Fibroblast of lung (primary cell): ENCODE results near the gene TMEM187. TPM values are rescaled to one million over a fixed set of nuclear protein-coding genes. Genes with fewer than 3 reads are reported as not detected.

Experiments used
- DNase-seq, 2 donors: peaks; one replicate each; pipeline versions ENCODE4 v3.0.0 to v3.0.0-alpha.2; 2010; ENCODE audit warnings: low read depth in 2 of 2
- H2AFZ ChIP-seq: 2 replicates; pipeline ENCODE4 v1.5.1; 2012; ENCODE audit warnings: low read length, control low read depth, inconsistent platforms
- H3K27ac ChIP-seq: 2 replicates; pipeline ENCODE4 v1.5.1; 2011; ENCODE audit warnings: low read length, control low read depth; ENCODE audit not compliant: insufficient read depth
- H3K27me3 ChIP-seq: 2 replicates; pipeline ENCODE4 v1.5.1; 2011; ENCODE audit warnings: mild to moderate bottlenecking, low read length; ENCODE audit not compliant: control insufficient read depth, insufficient read depth
- H3K36me3 ChIP-seq: 2 replicates; pipeline ENCODE4 v1.5.1; 2011; ENCODE audit warnings: low read length; ENCODE audit not compliant: control insufficient read depth, insufficient read depth
- H3K4me1 ChIP-seq: 2 replicates; pipeline ENCODE4 v1.5.1; 2011; ENCODE audit warnings: low read length; ENCODE audit not compliant: control insufficient read depth, insufficient read depth; ENCODE audit errors: extremely low read depth
- H3K4me2 ChIP-seq: 2 replicates; pipeline ENCODE4 v1.5.1; 2011; ENCODE audit warnings: low read length, control low read depth; ENCODE audit not compliant: insufficient read depth; ENCODE audit errors: extremely low read depth
- H3K4me3 ChIP-seq, 4 experiments: fragments of 200-600 bp in 1 of 4; sonication (generic) in 1 of 4; replicated peaks in 1 of 4; 2 replicates each; pipeline ENCODE4 v1.5.1; 2011 to 2016; ENCODE audit warnings: low read length in 4 of 4, low read depth in 3 of 4, mild to moderate bottlenecking in 3 of 4, control low read depth in 2 of 4, inconsistent platforms in 1 of 4, mixed read lengths in 1 of 4; ENCODE audit not compliant: insufficient read depth in 1 of 4; ENCODE audit errors: control extremely low read depth in 1 of 4
- H3K79me2 ChIP-seq: 2 replicates; pipeline ENCODE4 v1.5.1; 2012; ENCODE audit warnings: mild to moderate bottlenecking, low read length, inconsistent platforms; ENCODE audit not compliant: control insufficient read depth, insufficient read depth
- H3K9ac ChIP-seq: 2 replicates; pipeline ENCODE4 v1.5.1; 2011; ENCODE audit warnings: mild to moderate bottlenecking, low read length, control low read depth; ENCODE audit not compliant: insufficient read depth
- H3K9me3 ChIP-seq: 2 replicates; pipeline ENCODE4 v1.5.1; 2012; ENCODE audit warnings: low read depth, low read length; ENCODE audit not compliant: control insufficient read depth, insufficient read depth
- H4K20me1 ChIP-seq: 2 replicates; pipeline ENCODE4 v1.5.1; 2011; ENCODE audit warnings: low read length; ENCODE audit not compliant: control insufficient read depth, insufficient read depth; ENCODE audit errors: extremely low read depth
- CTCF ChIP-seq, 2 donors: IDR thresholded peaks in 1 of 2; conservative IDR thresholded peaks in 1 of 2; 1 replicate in 1 of 2; 2 replicates in 1 of 2; pipeline ENCODE4 v1.5.1; 2011 to 2012; ENCODE audit warnings: low read length in 2 of 2, control low read depth in 1 of 2, inconsistent platforms in 1 of 2, low read depth in 1 of 2, mild to moderate bottlenecking in 1 of 2
- EZH2 ChIP-seq: IDR thresholded peaks from 2 replicates; pipeline ENCODE4 v1.5.1; 2012; ENCODE audit warnings: low read length, control low read depth, mild to moderate bottlenecking; ENCODE audit errors: missing control alignments
- polyA plus RNA-seq, 2 donors: library from polyadenylated mRNA; depleted of rRNA in 1 of 2; stranded (reverse) in 1 of 2; unstranded in 1 of 2; fragments of >200 nt; gene quantifications; 2 replicates each; pipeline ENCODE4 v1.2.1, GENCODE V29; 2011 to 2012; ENCODE audit warnings: missing spikeins in 1 of 2
- total RNA-seq: library from RNA; depleted of rRNA; stranded (reverse); fragments of >200 nt; gene quantifications from 2 replicates; pipeline ENCODE4 v1.2.1, GENCODE V29; 2014

The TMEM187 gene
- total and polyA plus RNA-seq, 2 donors (not counting 1 experiment from before 2014, with no cell fraction given) = 4.6 to 8.3 TPM

GRCh38 chrX:153969904-153970356 lies 2.6 kb upstream of the TMEM187 start:
- H3K27me3 ChIP-seq = no peaks in the 10 kb centered on the region
- H2AFZ ChIP-seq = no peak overlapping the region
- TF ChIP-seq CTCF (conservative IDR thresholded peaks at IDR 0.05 in 1 of 2, IDR thresholded peaks at IDR 0.05 in 1 of 2; ENCODE audit: low read depth in 1 of 2, low read length in 2 of 2) (no peak), EZH2 (no peak)
- H3K79me2 ChIP-seq = peaks cover 69% of the 10 kb centered on the region
- no peaks in the 10 kb centered on the region for H4K20me1 ChIP-seq
- peaks cover 21% of the 10 kb centered on the region for H3K4me1 ChIP-seq
- no peaks in the 10 kb centered on the region for H3K9me3 ChIP-seq
- peak overlapping the region; percentile 87 for H3K4me2 ChIP-seq
- DNase-seq = peak; percentile 46 to 64
- H3K27ac ChIP-seq = peak overlapping the region; percentile 14
- H3K36me3 ChIP-seq = no peaks in the 10 kb centered on the region
- H3K9ac ChIP-seq = peak overlapping the region; percentile 30
- H3K4me3 ChIP-seq = peak overlapping the region; percentile 57 to 81 (median 61)

- H3K4me1 ChIP-seq = peaks cover 21% of the 10 kb centered on the region
- H3K36me3 ChIP-seq = no peaks in the 10 kb centered on the region
- peak overlapping the region; percentile 98 for H3K9ac ChIP-seq
- no peaks in the 10 kb centered on the region for H3K27me3 ChIP-seq
- H2AFZ ChIP-seq = peak overlapping the region; percentile 17
- H3K4me2 ChIP-seq = peak overlapping the region; percentile 80
- DNase-seq = peak; percentile 82 to 90
- H4K20me1 ChIP-seq = no peaks in the 10 kb centered on the region
- peak overlapping the region; percentile 100 for H3K27ac ChIP-seq
- peak overlapping the region; percentile 80 to 99 (median 88) for H3K4me3 ChIP-seq
- no peaks in the 10 kb centered on the region for H3K9me3 ChIP-seq
- peaks cover 63% of the 10 kb centered on the region for H3K79me2 ChIP-seq
- no peak for TF ChIP-seq CTCF (conservative IDR thresholded peaks at IDR 0.05 in 1 of 2, IDR thresholded peaks at IDR 0.05 in 1 of 2; ENCODE audit: low read depth in 1 of 2, low read length in 2 of 2)
- TF ChIP-seq EZH2 = no peak
Observed at GRCh38 chrX:153970357-153971123, 2.0 kb upstream of the TMEM187 start.

GRCh38 chrX:153971124-153971449 lies 1.5 kb upstream of the TMEM187 start:
- Histone ChIP-seq H2AFZ (peak overlapping the region; percentile 59), H3K79me2 (peaks cover 58% of the 10 kb centered on the region)
- no peak for TF ChIP-seq CTCF (conservative IDR thresholded peaks at IDR 0.05 in 1 of 2, IDR thresholded peaks at IDR 0.05 in 1 of 2; ENCODE audit: low read depth in 1 of 2, low read length in 2 of 2)
- TF ChIP-seq EZH2 = no peak

More at GRCh38 chrX:153971124-153971449, 1.5 kb upstream of the TMEM187 start:
- H3K27me3 ChIP-seq = no peaks in the 10 kb centered on the region
- H3K4me3 ChIP-seq = peak overlapping the region; percentile 80 to 99 (median 88)
- peak overlapping the region; percentile 98 for H3K9ac ChIP-seq
- peak overlapping the region; percentile 100 for H3K27ac ChIP-seq
- H3K36me3 ChIP-seq = no peaks in the 10 kb centered on the region
- no peaks in the 10 kb centered on the region for H3K9me3 ChIP-seq
- H3K4me1 ChIP-seq = peaks cover 21% of the 10 kb centered on the region
- H3K4me2 ChIP-seq = peak overlapping the region; percentile 88
- DNase-seq = peak; percentile 87 to 88
- H4K20me1 ChIP-seq = no peaks in the 10 kb centered on the region
